PFSK-1 (cell line): ENCODE measurements around the gene USP28.

Experiments used
- FOXP2 ChIP-seq: optimal IDR thresholded peaks from 2 replicates; pipeline ENCODE3; 2011; ENCODE audit warnings: borderline replicate concordance, control low read depth, inconsistent platforms; ENCODE audit not compliant: insufficient read depth; ENCODE audit errors: extremely low read length, extremely low read depth
- POLR2AphosphoS5 ChIP-seq: IDR thresholded peaks from 2 replicates; pipeline ENCODE4 v1.6.1; 2012; ENCODE audit warnings: low read depth, mild to moderate bottlenecking, control low read depth, low read length, moderate library complexity
- SIN3A ChIP-seq: IDR thresholded peaks from 2 replicates; pipeline ENCODE4 v1.6.1; 2012; ENCODE audit warnings: mild to moderate bottlenecking, low read length, moderate library complexity, borderline replicate concordance; ENCODE audit not compliant: insufficient read depth
- TAF1 ChIP-seq: IDR thresholded peaks from 2 replicates; pipeline ENCODE4 v1.6.1; 2012; ENCODE audit warnings: low read length, control low read depth, borderline replicate concordance; ENCODE audit not compliant: insufficient read depth
- TF ChIP-seq, protein P1 (sequence below), 2 experiments: IDR thresholded peaks; 2 replicates each; pipeline versions ENCODE4 v1.6.1 to v1.8.0; 2011 to 2012; ENCODE audit warnings: low read depth in 2 of 2, low read length in 2 of 2, control low read depth in 1 of 2, inconsistent platforms in 1 of 2, mild to moderate bottlenecking in 1 of 2, moderate library complexity in 1 of 2; ENCODE audit not compliant: insufficient read depth in 1 of 2

USP28 gene

DNA sequence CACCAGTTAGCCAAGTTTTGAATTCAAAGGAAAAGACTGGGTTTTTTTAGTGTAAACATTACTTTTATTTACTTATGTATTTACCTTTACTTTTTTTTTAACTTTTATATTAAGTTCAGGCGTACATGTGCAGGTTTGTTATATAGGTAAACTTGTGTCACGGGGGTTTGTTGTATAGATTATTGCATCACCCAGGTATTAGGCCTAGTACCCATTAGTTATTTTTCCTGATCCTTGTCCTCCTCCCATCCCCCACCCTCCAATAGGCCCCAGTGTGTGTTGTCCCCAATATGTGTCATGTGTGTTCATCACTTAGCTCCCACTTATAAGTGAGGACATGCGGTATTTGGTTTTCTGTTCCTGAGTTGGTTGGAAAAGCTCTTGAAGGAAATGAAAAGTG lies 122.4 kb downstream of the USP28 start:
- TF ChIP-seq POLR2AphosphoS5: no peak
- TF ChIP-seq FOXP2: no peak
- TF ChIP-seq SIN3A: no peak
- TF ChIP-seq TAF1: no peak
- TF ChIP-seq, protein P1, sequence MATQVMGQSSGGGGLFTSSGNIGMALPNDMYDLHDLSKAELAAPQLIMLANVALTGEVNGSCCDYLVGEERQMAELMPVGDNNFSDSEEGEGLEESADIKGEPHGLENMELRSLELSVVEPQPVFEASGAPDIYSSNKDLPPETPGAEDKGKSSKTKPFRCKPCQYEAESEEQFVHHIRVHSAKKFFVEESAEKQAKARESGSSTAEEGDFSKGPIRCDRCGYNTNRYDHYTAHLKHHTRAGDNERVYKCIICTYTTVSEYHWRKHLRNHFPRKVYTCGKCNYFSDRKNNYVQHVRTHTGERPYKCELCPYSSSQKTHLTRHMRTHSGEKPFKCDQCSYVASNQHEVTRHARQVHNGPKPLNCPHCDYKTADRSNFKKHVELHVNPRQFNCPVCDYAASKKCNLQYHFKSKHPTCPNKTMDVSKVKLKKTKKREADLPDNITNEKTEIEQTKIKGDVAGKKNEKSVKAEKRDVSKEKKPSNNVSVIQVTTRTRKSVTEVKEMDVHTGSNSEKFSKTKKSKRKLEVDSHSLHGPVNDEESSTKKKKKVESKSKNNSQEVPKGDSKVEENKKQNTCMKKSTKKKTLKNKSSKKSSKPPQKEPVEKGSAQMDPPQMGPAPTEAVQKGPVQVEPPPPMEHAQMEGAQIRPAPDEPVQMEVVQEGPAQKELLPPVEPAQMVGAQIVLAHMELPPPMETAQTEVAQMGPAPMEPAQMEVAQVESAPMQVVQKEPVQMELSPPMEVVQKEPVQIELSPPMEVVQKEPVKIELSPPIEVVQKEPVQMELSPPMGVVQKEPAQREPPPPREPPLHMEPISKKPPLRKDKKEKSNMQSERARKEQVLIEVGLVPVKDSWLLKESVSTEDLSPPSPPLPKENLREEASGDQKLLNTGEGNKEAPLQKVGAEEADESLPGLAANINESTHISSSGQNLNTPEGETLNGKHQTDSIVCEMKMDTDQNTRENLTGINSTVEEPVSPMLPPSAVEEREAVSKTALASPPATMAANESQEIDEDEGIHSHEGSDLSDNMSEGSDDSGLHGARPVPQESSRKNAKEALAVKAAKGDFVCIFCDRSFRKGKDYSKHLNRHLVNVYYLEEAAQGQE (IDR thresholded peaks at IDR 0.05; ENCODE audit: insufficient read depth in 1 of 2, low read depth in 2 of 2, low read length in 2 of 2): no peak
